OCI-LY1 (cell line): ENCODE measurements around the gene PPP4C.

Source experiments
- H2AFZ ChIP-seq: fragments of 200-600 bp; sonication (generic), shearing (Covaris generic); 2 replicates; pipeline ENCODE4 v1.6.0; 2014; ENCODE audit warnings: antibody characterized with exemption, mild to moderate bottlenecking, low read length
- H3F3A ChIP-seq: fragments of 200-600 bp; sonication (generic), shearing (Covaris generic); 2 replicates; pipeline ENCODE4 v1.6.0; 2014; ENCODE audit warnings: mild to moderate bottlenecking, antibody characterized with exemption, low read length, moderate library complexity; ENCODE audit not compliant: insufficient read depth
- H3K27ac ChIP-seq: fragments of 200-600 bp; sonication (generic); 2 replicates; pipeline ENCODE4 v1.5.1; 2014; ENCODE audit warnings: low read length, mixed run types, mild to moderate bottlenecking, low read depth; ENCODE audit not compliant: poor library complexity, severe bottlenecking
- H3K27me3 ChIP-seq: fragments of 200-600 bp; sonication (generic); 2 replicates; pipeline ENCODE4 v1.6.0; 2014; ENCODE audit warnings: antibody characterized with exemption, mild to moderate bottlenecking, low read length, moderate library complexity; ENCODE audit not compliant: insufficient read depth
- H3K36me3 ChIP-seq: fragments of 200-600 bp; sonication (generic); 2 replicates; pipeline ENCODE4 v1.6.1; 2014; ENCODE audit warnings: mild to moderate bottlenecking, antibody characterized with exemption, low read length, moderate library complexity, mixed read lengths; ENCODE audit not compliant: insufficient read depth
- H3K4me1 ChIP-seq: fragments of 200-600 bp; sonication (generic); 2 replicates; pipeline ENCODE4 v1.5.1; 2014; ENCODE audit warnings: mild to moderate bottlenecking, low read length, moderate library complexity; ENCODE audit not compliant: insufficient read depth, severe bottlenecking
- H3K4me2 ChIP-seq: fragments of 200-600 bp; sonication (generic), shearing (Covaris generic); 2 replicates; pipeline ENCODE4 v1.6.1; 2014; ENCODE audit warnings: low read length
- H3K4me3 ChIP-seq: fragments of 200-600 bp; sonication (generic); 2 replicates; pipeline ENCODE4 v1.5.1; 2014; ENCODE audit warnings: low read length, low read depth, mild to moderate bottlenecking, mixed read lengths; ENCODE audit not compliant: poor library complexity, severe bottlenecking
- H3K79me2 ChIP-seq: fragments of 200-600 bp; shearing (Covaris generic); 2 replicates; pipeline ENCODE4 v1.6.1; 2016; ENCODE audit warnings: mixed run types, low read length, mixed read lengths; ENCODE audit not compliant: insufficient read depth
- H3K9ac ChIP-seq: fragments of 200-600 bp; sonication (generic), shearing (Covaris generic); 2 replicates; pipeline ENCODE4 v1.6.1; 2014; ENCODE audit warnings: mild to moderate bottlenecking, low read length, mixed read lengths
- H3K9me2 ChIP-seq: fragments of 200-600 bp; sonication (generic), shearing (Covaris generic); 2 replicates; pipeline ENCODE4 v1.6.1; 2014; ENCODE audit warnings: low read depth, mild to moderate bottlenecking, low read length, mixed read lengths
- H3K9me3 ChIP-seq: fragments of 200-600 bp; shearing (Covaris generic); 2 replicates; pipeline ENCODE4 v1.6.1; 2014; ENCODE audit warnings: low read length, mixed read lengths
- H4K20me1 ChIP-seq: fragments of 200-600 bp; sonication (generic), shearing (Covaris generic); 2 replicates; pipeline ENCODE4 v1.6.0; 2016; ENCODE audit warnings: mild to moderate bottlenecking, low read length; ENCODE audit not compliant: insufficient read depth
- EZH2 ChIP-seq: fragments of 200-600 bp; sonication (generic), shearing (Covaris generic); IDR thresholded peaks from 2 replicates; pipeline ENCODE4 v1.8.0; 2017; ENCODE audit warnings: borderline replicate concordance, mixed run types, mild to moderate bottlenecking, antibody characterized with exemption, low read length, moderate library complexity, mixed read lengths
- TF ChIP-seq, protein P1 (sequence below): fragments of 200-600 bp; sonication (generic), shearing (Covaris generic); IDR thresholded peaks from 2 replicates; pipeline ENCODE4 v1.5.1; 2017; ENCODE audit warnings: mild to moderate bottlenecking, antibody characterized with exemption, low read length, moderate library complexity, mixed read lengths

The PPP4C gene

DNA sequence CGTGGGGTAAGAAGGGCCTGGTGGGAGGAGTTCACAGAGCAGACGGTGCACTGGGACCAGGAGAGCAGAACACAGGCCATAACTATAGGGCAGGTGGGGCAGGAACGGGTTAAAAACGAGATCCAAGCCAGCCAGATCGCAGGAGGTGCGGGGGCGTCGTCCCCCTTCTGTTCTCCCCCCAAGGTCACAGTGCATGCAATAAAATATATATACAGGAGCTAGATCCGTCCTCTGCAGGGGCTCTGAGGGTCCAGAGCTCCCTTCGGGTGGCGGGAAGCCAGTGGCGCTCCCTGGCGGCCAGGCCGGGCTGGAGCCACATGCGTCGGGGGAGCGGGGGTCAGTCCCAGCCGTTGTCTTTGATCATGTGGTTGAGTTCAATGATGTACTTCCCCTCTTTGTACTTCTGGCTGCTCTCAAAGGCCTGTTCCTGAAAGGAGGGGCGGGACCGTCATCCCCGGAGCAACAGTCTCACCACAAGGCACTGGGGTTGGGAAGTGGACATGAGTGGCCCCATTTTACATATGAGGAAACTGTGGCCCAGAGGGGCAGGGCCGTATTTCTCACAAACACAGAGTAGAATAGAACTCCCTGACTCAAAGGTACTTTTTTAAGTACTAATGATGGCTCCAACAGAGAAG is 16.7 kb downstream of the PPP4C start:
- peak overlapping the region; percentile 84 for H3K9ac ChIP-seq
- H3F3A ChIP-seq, result no peaks in the 10 kb centered on the region; the same call in 1 of the 2 replicates
- TF ChIP-seq, protein P1, sequence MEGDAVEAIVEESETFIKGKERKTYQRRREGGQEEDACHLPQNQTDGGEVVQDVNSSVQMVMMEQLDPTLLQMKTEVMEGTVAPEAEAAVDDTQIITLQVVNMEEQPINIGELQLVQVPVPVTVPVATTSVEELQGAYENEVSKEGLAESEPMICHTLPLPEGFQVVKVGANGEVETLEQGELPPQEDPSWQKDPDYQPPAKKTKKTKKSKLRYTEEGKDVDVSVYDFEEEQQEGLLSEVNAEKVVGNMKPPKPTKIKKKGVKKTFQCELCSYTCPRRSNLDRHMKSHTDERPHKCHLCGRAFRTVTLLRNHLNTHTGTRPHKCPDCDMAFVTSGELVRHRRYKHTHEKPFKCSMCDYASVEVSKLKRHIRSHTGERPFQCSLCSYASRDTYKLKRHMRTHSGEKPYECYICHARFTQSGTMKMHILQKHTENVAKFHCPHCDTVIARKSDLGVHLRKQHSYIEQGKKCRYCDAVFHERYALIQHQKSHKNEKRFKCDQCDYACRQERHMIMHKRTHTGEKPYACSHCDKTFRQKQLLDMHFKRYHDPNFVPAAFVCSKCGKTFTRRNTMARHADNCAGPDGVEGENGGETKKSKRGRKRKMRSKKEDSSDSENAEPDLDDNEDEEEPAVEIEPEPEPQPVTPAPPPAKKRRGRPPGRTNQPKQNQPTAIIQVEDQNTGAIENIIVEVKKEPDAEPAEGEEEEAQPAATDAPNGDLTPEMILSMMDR, result peak; percentile 93
- TF ChIP-seq EZH2, result no peak
- H3K4me2 ChIP-seq, result peak overlapping the region; percentile 87
- peaks cover 10% of the 10 kb centered on the region for H3K9me3 ChIP-seq
- peak overlapping the region; percentile 91 for H3K27ac ChIP-seq
- no peaks in the 10 kb centered on the region for H3K9me2 ChIP-seq
- H4K20me1 ChIP-seq, result no peaks in the 10 kb centered on the region
- peak overlapping the region; percentile 64 for H3K4me3 ChIP-seq
- H3K79me2 ChIP-seq, result no peaks in the 10 kb centered on the region
- no peaks in the 10 kb centered on the region for H3K27me3 ChIP-seq
- H2AFZ ChIP-seq, result no peak overlapping the region
- H3K4me1 ChIP-seq, result peaks cover 62% of the 10 kb centered on the region
- peaks cover 14% of the 10 kb centered on the region; the same call in 1 of the 2 replicates for H3K36me3 ChIP-seq

GRCh38 chr16:30094541-30095165 is 18.9 kb downstream of the PPP4C start:
- Histone ChIP-seq H3K4me1 (peaks cover 62% of the 10 kb centered on the region), H3K36me3 (peaks cover 17% of the 10 kb centered on the region; the same call in 1 of the 2 replicates), H3K9ac (peak overlapping the region; percentile 90; the same call in 1 of the 2 replicates), H3K79me2 (no peaks in the 10 kb centered on the region), H3K9me2 (no peaks in the 10 kb centered on the region), H3K27me3 (no peaks in the 10 kb centered on the region), H3K4me2 (peak overlapping the region; percentile 99), H3F3A (no peaks in the 10 kb centered on the region; the same call in 1 of the 2 replicates), H2AFZ (no peak overlapping the region), H3K4me3 (peak overlapping the region; percentile 78), H3K27ac (peak overlapping the region; percentile 88), H4K20me1 (no peaks in the 10 kb centered on the region), H3K9me3 (peaks cover 22% of the 10 kb centered on the region)
- TF ChIP-seq, protein P1, result no peak

- Histone ChIP-seq H2AFZ (no peak overlapping the region), H3K79me2 (no peaks in the 10 kb centered on the region), H4K20me1 (no peaks in the 10 kb centered on the region), H3K9ac (peak overlapping the region; percentile 90), H3K4me2 (peak overlapping the region; percentile 99), H3K36me3 (peaks cover 17% of the 10 kb centered on the region; the same call in 1 of the 2 replicates), H3K27ac (peak overlapping the region; percentile 88), H3F3A (no peaks in the 10 kb centered on the region; the same call in 1 of the 2 replicates), H3K9me2 (no peaks in the 10 kb centered on the region), H3K4me1 (peaks cover 55% of the 10 kb centered on the region), H3K27me3 (no peaks in the 10 kb centered on the region), H3K9me3 (peaks cover 22% of the 10 kb centered on the region), H3K4me3 (peak overlapping the region; percentile 78)
- no peak for TF ChIP-seq EZH2
- TF ChIP-seq, protein P1, result no peak
Measured at GRCh38 chr16:30095166-30096078, 19.6 kb downstream of the PPP4C start.
